Measurements from ENCODE around the gene SNX14.
A peak's percentile ranks its signal among the peaks of the same experiment; 100 is the strongest.

SNX14 gene

DNA sequence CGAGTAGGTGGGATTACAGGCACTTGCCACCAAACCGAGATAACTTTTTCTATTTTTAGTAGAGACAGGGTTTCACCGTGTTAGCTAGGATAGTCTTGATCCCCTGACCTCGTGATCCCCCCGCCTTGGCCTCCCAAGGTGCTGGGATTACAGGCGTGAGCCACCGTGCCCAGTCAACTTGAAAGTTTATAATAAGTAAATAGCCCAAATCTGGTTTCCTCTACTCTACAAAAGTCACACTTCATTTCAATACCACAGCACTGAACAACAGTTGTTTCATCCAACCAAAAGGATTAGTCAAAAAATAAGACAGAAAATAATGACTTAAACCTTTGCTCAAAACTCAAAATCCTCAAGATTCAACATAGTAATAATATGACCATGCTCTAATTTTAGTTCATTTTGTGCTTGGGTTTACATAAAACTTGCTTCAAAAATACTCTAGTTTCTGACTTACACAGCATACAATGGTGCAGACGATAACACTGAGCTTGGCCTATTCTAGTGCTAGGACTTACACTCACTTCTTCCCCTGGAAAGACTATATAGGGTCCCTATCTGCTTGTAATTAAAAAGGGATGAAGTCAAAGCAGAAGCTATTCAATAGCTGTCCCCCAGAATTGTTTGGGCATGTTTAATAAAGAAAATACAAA is 87.1 kb downstream of the SNX14 start:
- no peak for DNase-seq (ENCODE audit: low spot score)

DNA sequence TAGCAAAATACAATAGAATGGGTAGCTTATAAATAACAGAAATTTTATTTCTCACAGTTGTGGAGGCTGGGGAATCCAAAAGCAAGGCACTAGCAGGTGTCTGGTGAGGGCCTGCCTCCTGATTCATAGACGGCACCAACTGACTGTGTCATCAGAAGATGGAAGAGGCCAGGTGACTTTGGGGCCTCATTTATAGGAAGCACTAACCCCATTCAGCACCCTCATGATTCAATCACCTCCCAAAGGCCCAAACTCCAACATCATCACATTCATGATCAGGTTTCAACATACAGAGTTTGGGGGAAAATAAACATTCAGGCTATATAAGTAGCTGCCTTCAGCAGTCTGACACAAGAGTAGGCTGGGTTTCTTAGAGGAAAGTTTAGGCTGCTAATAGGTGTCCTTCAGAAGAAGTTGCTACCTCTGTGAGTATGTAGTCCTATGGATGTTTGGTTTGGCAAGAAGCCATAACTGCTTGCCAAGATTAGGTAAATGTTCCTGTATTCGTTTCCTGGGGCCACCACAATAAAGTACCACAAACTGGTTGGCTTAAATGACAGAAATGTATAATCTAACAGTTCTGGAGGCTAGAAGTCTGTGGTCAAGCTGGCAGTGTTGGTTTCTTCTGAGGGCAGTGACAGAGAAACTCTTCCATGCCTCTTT is 94.9 kb downstream of the SNX14 start:
- no peak for DNase-seq (ENCODE audit: low spot score)

GRCh38 chr6:85496856-85497255 is 96.8 kb downstream of the SNX14 start:
- no peak for DNase-seq (ENCODE audit: low spot score)

- DNase-seq (ENCODE audit: low spot score) = no peak
Measured at GRCh38 chr6:85496009-85496579, 97.6 kb downstream of the SNX14 start.

- peak; percentile 22 for DNase-seq (ENCODE audit: low spot score)
Measured at GRCh38 chr6:85494547-85495536, 98.8 kb downstream of the SNX14 start.

GRCh38 chr6:85493389-85493788 is 100.3 kb downstream of the SNX14 start:
- DNase-seq (ENCODE audit: low spot score) = no peak

DNA sequence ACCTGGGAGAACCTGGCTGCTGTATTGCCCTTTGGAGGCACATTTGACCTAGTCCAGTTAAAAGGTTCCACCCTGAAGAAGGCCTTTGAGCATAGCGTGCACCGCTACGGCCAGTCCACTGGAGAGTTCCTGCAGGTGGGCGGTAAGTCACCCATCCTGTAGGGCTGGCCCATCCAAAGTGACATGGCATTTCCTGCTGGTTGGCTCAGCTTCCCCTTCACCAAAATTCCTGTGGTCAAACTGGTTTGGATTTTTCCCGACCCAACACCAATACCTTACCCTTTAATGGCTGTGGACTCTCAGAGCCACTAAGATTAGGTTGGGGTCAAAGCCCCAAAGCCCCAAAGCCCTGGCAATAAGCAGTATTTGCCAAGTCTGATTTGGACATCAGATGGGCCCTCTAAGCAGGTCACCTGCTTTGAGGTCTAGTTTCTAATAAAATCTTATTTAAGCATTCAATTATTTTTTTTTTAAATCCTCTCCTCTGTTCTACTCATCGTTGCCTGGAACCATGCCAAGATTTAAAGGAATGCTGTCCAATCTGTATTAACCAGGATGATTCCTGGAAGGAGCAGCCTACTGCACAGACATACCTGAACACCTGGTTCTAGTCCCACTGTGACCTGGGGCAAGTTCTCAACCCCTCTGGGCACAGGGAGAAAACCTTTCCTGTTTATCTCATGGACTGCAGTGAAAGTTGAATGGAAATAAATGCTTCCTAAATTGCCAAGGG is 103.0 kb downstream of the SNX14 start:
- DNase-seq (ENCODE audit: low spot score) = no peak

- no peak for DNase-seq (ENCODE audit: low spot score)
Measured at GRCh38 chr6:85484948-85485347, 108.7 kb downstream of the SNX14 start.

- no peak for DNase-seq (ENCODE audit: low spot score)
Measured at GRCh38 chr6:85483846-85484245, 109.8 kb downstream of the SNX14 start.

GRCh38 chr6:85482905-85483700 is 110.6 kb downstream of the SNX14 start:
- peak; percentile 78 for DNase-seq (ENCODE audit: low spot score)

DNA sequence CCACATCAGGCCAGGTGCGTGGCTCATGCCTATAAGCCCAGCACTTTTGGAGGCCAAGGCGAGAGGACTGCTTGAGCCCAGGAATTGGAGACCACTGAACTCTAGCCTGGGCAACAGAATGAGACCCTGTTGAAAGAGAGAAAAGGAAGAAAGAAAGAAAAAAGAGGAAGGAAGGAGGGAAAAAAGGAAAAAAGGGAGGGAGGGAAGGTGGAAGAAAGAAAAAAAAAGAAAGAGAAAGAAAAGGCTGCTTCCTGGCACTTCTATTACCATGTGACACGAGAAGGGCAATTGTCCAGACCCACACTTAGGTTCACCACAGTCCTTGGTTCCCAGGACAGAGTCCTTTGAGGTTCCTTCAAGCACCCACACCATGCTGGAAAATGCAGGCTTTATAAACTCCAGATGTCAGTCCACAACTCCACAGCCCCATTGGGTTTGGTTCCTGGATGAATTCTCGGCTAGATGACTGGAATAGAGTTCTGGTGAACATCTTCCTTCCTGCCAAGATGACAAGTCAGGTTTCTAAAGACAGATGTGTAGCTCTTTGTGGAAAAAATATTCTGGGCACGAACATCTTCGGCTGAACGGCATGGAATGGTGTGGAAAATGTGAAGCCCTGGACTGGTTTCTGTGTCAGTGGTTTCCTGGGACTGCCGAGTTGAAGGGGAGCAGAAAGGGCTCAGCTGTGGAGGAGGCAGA is 111.3 kb downstream of the SNX14 start:
- peak; percentile 74 for DNase-seq (ENCODE audit: low spot score)

- DNase-seq (ENCODE audit: low spot score) = no peak
Measured at GRCh38 chr6:85479208-85479607, 114.5 kb downstream of the SNX14 start.

- DNase-seq (ENCODE audit: low spot score) = no peak
Measured at GRCh38 chr6:85476532-85476931, 117.1 kb downstream of the SNX14 start.

DNA sequence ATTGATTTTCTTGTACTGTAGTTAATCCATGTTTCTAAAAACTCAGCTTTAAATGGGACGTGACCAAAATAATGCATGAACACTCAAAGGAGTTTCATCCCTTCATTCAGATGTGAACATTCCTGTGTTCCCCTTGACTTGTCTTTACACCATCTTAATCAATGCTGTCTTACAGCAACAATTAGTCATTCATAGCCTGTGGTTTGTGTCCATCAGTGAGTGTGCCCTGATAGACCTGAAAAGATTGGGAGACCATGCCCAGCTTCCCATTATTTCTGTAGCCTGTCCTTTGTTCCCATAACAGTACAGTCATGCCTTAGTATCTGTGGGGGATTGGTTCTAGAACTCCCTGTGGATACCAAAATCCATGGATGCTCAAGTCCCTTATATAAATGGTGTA is 119.9 kb downstream of the SNX14 start:
- no peak for DNase-seq (ENCODE audit: low spot score)

DNA sequence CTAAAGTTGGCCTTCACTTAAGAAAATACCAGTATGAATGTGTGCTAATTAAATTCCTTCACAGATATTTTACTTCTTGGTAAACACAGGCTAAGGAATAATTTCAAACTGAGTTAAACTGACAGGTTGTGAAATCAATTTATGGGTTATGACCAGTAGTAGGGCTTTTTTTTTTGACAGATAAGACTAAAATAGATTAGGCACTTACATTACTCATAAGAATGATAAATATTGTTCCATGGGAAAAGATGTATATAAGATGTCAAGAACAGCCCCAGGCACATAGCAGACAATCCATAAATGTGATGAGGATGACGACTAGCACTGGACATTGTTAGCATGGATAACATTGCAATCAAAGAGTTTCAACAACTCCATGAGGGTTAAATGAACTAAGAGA is 120.9 kb downstream of the SNX14 start:
- DNase-seq (ENCODE audit: low spot score) = no peak

- DNase-seq (ENCODE audit: low spot score) = no peak
Measured at GRCh38 chr6:85470023-85470410, 123.6 kb downstream of the SNX14 start.

- no peak for DNase-seq (ENCODE audit: low spot score)
Measured at GRCh38 chr6:85469276-85470022, 124.2 kb downstream of the SNX14 start.

DNA sequence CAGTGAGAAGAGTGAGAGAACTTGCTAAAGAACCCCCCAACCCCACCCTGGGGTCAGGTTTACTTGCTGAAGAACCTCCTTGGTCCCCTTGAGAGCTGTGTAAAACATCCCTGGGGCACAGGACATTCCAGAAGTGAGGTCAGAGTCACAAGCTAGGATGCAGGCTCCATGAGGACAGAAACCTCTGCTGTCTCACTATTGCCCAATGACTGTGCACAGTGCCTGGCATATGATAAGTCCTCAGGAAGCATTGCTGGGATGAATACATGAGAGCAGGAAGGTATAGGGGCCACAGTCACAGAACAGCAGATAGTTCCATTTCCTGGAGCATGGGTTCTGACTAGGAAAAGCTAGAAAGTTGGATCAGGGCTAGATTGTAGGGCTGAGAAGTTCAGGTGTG is 125.3 kb downstream of the SNX14 start:
- DNase-seq (ENCODE audit: low spot score) = peak; percentile 25

DNA sequence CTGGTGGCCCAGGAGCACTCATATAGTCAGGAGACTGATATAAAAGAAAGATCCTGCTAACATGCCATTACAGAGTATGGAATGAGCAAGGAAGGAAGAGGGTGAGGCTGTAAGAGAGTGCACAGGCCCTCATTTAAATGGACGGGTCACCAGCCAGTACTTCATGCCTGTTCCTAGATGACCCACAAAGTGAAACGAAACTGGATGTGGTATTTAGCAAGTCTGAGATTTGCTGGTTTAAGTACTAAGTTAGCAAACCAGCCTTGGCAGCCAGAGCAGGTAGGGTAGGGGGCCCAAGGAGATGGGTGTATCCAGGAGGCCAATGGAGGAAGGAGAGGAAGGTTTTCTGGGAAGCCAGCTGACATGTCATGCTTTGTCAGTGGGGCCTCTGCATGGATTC is 127.9 kb downstream of the SNX14 start:
- DNase-seq (ENCODE audit: low spot score) = no peak

Measured in AG08395 (cell line).